Measurements from ENCODE around the gene ARFGAP3.

DNA sequence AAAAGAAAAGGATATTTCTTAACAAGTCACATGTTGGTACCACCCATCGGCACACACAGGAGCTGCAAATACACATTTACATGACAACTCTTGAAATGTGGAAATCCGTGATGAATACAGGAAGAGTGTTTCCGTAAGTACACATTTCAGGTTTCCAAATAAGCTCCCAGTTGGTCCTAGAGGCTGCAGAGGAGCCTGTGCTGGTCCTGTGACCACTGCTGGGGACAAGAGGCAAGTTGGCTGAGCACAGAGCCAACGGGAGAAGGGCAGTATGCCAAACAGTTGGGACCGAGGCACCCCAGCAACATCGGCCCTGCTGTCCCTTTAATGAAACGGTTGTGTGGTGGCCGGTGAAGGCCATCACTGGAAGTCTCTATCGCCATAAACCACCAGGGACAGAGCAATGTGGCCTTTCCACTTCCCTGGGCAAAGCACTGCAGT, 38.5 kb upstream of the ARFGAP3 start:
- TF ChIP-seq, protein P1, sequence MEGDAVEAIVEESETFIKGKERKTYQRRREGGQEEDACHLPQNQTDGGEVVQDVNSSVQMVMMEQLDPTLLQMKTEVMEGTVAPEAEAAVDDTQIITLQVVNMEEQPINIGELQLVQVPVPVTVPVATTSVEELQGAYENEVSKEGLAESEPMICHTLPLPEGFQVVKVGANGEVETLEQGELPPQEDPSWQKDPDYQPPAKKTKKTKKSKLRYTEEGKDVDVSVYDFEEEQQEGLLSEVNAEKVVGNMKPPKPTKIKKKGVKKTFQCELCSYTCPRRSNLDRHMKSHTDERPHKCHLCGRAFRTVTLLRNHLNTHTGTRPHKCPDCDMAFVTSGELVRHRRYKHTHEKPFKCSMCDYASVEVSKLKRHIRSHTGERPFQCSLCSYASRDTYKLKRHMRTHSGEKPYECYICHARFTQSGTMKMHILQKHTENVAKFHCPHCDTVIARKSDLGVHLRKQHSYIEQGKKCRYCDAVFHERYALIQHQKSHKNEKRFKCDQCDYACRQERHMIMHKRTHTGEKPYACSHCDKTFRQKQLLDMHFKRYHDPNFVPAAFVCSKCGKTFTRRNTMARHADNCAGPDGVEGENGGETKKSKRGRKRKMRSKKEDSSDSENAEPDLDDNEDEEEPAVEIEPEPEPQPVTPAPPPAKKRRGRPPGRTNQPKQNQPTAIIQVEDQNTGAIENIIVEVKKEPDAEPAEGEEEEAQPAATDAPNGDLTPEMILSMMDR (IDR thresholded peaks at IDR 0.05) = no peak
- TF ChIP-seq POLR2A (IDR thresholded peaks at IDR 0.05) = no peak
- no peak for TF ChIP-seq EP300 (IDR thresholded peaks at IDR 0.05)

Measured in gastroesophageal sphincter (tissue), 3 donors.